ENCODE data around the gene UIMC1.

UIMC1 gene

DNA sequence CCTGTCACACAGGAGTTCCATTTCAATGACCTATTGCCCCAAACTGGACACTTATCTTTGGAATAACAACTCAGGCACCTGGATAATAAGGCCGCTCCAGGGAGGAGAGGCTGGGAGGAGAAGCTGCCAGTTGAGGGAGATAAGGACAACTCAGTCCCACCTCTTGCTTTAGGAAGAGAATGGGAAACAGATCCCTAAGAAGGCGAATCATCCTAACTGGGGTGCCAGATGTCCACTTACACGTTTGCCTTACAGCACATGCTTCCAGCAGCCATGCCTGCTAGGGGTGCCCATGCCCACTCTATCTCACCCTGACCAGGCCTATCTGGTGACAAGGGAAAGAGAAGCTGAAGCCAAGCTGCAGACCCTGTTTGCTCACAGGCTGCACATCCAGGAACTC, 113.9 kb downstream of the UIMC1 start:
- Histone ChIP-seq H3K9me2 (replicated peaks; ENCODE audit: control insufficient read depth, low read length) (no peaks in the 10 kb centered on the region), H3K4me2 (ENCODE audit: low read length) (no peak overlapping the region), H4K20me1 (ENCODE audit: control insufficient read depth, insufficient read depth, low read depth, low read length) (no peaks in the 10 kb centered on the region), H3K4me3 (ENCODE audit: low read length) (no peak overlapping the region), H3K9me3 (ENCODE audit: control insufficient read depth, insufficient read depth, low read length) (no peaks in the 10 kb centered on the region), H3K4me1 (ENCODE audit: control insufficient read depth, low read length) (no peaks in the 10 kb centered on the region), H3K36me3 (ENCODE audit: control insufficient read depth, low read length) (no peaks in the 10 kb centered on the region), H3F3A (ENCODE audit: control insufficient read depth, insufficient read depth) (no peaks in the 10 kb centered on the region), H3K79me2 (ENCODE audit: control insufficient read depth, low read length) (no peaks in the 10 kb centered on the region), H3K27me3 (ENCODE audit: control insufficient read depth, low read length) (peaks cover 6% of the 10 kb centered on the region; the same call in 1 of the 2 replicates), H3K27ac (ENCODE audit: low read depth, low read length) (no peak overlapping the region)
- no peak for TF ChIP-seq CTCF (IDR thresholded peaks at IDR 0.05; ENCODE audit: low read depth, low read length, poor library complexity, severe bottlenecking)
- no peak for TF ChIP-seq EZH2phosphoT487 (IDR thresholded peaks at IDR 0.05; ENCODE audit: borderline replicate concordance, low read length)

DNA sequence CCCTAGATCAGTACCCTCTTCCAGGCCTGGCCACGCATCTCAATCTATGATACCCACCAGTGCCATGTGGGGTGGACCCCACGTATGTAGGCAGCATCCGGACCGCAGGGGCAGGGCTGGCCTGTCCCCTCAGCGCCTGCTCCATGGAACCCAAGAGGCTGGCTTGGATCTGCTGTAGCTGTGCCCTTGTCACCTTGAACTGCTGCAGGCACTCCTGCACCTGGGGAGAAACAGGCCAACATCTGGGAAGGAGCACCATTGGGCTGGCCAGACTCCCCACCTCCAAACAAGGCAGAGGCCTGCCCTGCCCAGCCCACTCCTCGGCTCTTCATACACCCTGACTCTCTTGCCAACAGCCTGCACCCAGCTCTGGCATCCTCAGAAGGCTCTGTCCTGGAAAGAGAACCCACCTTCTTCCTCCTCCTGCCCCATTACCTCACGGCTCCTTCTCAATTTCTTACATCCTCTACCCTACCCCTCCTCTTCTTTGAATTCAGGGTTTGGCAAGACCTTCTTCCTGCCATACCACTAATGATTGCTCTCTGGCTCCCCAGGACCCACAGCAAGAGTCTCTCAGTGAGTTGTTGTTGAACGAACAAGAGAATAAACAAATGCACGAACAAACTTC, 115.1 kb downstream of the UIMC1 start:
- no peaks in the 10 kb centered on the region for H3F3A ChIP-seq (ENCODE audit: control insufficient read depth, insufficient read depth)
- no peak overlapping the region for H3K4me2 ChIP-seq (ENCODE audit: low read length)
- no peak overlapping the region for H3K27ac ChIP-seq (ENCODE audit: low read depth, low read length)
- no peaks in the 10 kb centered on the region for H3K9me3 ChIP-seq (ENCODE audit: control insufficient read depth, insufficient read depth, low read length)
- no peak for TF ChIP-seq CTCF (IDR thresholded peaks at IDR 0.05; ENCODE audit: low read depth, low read length, poor library complexity, severe bottlenecking)
- no peak for TF ChIP-seq EZH2phosphoT487 (IDR thresholded peaks at IDR 0.05; ENCODE audit: borderline replicate concordance, low read length)
- no peak overlapping the region for H3K4me3 ChIP-seq (ENCODE audit: low read length)
- no peaks in the 10 kb centered on the region for H3K79me2 ChIP-seq (ENCODE audit: control insufficient read depth, low read length)
- no peaks in the 10 kb centered on the region for H3K9me2 ChIP-seq (replicated peaks; ENCODE audit: control insufficient read depth, low read length)
- no peaks in the 10 kb centered on the region for H4K20me1 ChIP-seq (ENCODE audit: control insufficient read depth, insufficient read depth, low read depth, low read length)
- H3K4me1 ChIP-seq (ENCODE audit: control insufficient read depth, low read length) = no peaks in the 10 kb centered on the region
- peaks cover 6% of the 10 kb centered on the region; the same call in 1 of the 2 replicates for H3K27me3 ChIP-seq (ENCODE audit: control insufficient read depth, low read length)
- H3K36me3 ChIP-seq (ENCODE audit: control insufficient read depth, low read length) = no peaks in the 10 kb centered on the region

- no peaks in the 10 kb centered on the region for H3K9me2 ChIP-seq (replicated peaks; ENCODE audit: control insufficient read depth, low read length)
- H3K79me2 ChIP-seq (ENCODE audit: control insufficient read depth, low read length) = no peaks in the 10 kb centered on the region
- H3K4me3 ChIP-seq (ENCODE audit: low read length) = no peak overlapping the region
- peaks cover 6% of the 10 kb centered on the region; the same call in 1 of the 2 replicates for H3K27me3 ChIP-seq (ENCODE audit: control insufficient read depth, low read length)
- no peaks in the 10 kb centered on the region for H4K20me1 ChIP-seq (ENCODE audit: control insufficient read depth, insufficient read depth, low read depth, low read length)
- no peaks in the 10 kb centered on the region for H3K9me3 ChIP-seq (ENCODE audit: control insufficient read depth, insufficient read depth, low read length)
- TF ChIP-seq EZH2phosphoT487 (IDR thresholded peaks at IDR 0.05; ENCODE audit: borderline replicate concordance, low read length) (no peak), CTCF (IDR thresholded peaks at IDR 0.05; ENCODE audit: low read depth, low read length, poor library complexity, severe bottlenecking) (no peak)
- no peaks in the 10 kb centered on the region for H3K4me1 ChIP-seq (ENCODE audit: control insufficient read depth, low read length)
- H3K4me2 ChIP-seq (ENCODE audit: low read length) = no peak overlapping the region
- H3F3A ChIP-seq (ENCODE audit: control insufficient read depth, insufficient read depth) = no peaks in the 10 kb centered on the region
- no peak overlapping the region for H3K27ac ChIP-seq (ENCODE audit: low read depth, low read length)
- no peaks in the 10 kb centered on the region for H3K36me3 ChIP-seq (ENCODE audit: control insufficient read depth, low read length)
Observed at GRCh38 chr5:176890455-176891330, 115.9 kb downstream of the UIMC1 start.
